Measurements from ENCODE around the gene TSPO.

Gene TSPO

GRCh38 chr22:43205261-43205691, 53.9 kb downstream of the TSPO start:
- no peak for FAIRE-seq

DNA sequence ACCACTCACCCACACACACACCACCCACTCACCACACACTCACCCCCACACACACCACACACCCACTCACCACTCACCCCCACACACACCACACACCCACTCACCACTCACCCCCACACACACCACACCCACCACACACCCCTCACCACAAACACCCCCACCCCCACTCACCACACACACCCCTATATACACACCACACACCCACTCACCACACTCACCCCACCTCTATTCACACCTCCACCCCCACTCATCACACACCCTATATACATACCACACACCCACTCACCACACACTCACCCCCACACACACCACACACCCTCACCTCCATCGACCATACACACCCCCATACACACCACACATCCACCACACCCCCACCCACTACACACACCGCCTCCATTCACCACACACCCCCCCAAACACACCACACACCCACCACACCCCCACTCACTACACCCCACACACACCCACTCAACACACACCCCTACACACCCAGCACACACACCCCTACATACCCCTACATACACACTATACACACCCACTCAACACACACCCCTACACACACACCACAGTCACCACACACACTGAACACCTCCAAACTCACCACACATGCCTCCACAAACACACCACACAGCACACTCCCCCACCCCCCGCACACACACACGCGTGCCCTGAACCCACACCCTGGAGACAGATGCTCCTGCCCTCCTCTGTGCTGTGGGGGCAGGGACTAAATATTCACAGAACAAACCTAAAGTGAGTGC, 54.6 kb downstream of the TSPO start:
- no peak for FAIRE-seq

DNA sequence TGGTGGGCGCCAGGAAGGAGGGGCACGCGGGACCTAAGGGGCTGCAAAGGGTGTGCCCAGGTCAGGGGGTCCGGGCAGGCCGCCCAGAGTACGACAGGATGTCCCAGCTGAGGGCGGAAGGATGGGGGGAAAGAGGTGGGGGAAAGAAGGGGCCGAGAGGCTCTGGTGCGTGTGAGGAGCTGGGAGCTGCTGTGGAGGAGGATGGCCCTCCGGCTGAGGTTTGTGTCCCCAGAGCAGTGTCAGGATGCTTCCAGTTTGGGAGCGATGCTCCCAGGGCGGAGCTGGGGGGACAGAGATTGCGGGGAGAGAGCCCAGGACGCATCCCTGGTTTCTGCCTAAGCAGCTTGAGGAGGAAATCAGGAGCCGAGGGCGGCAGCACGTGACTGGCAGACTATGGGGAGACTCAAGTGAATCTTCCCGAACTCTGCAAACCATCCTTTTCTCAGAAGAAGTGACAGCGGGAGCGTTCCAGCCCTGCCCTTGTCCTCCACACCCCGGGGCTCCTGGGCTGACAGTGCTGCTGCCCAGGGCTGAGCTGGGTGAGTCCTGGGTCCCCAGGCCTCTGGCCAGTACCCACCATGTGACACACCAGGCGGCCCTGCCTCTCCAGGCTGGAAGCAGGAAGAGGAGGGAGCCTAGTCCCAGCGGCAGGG, 55.3 kb downstream of the TSPO start:
- FAIRE-seq: no peak

GRCh38 chr22:43207386-43207785, 56.0 kb downstream of the TSPO start:
- no peak for FAIRE-seq

DNA sequence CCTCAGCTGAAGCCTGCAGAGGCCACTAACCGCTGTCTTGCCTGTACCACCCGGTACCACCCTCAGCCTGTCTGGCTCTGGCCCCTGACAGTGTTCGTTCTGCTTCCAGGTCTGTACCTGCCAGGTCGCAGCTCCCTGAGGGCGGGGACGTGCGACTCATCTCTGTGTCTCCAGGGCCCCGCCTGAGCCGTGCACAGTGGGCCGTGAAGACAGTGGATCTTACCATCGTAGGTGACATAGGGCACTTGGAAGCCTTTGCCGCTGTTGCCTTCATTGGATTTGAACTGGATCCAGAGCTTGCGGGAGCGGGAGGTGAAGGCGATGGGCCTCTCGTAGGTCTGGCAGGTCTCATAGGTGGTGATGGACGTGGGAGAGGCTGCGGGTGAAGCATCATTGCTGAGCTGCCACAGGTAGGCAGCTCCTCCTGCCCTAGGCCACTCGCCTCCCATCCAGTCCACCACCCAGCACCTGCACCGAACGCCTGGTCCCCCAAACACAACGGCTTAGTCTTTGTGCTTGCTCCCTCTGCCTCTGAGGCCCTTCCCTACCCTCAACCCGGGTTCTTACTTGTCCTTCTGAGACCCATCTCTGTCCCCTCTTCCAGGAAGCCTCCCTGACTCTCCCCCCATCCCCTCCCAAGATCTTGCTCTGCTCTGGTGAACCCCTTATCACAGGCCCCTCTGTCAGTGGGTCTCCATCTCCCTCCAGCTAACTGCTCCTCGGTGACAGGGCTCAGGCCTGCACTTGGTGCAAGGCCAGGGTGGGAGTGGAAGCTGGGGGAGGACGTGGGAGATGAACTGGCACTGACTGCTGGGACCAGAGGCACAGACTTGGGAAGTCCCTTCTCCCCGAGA, 56.7 kb downstream of the TSPO start:
- FAIRE-seq: no peak

- FAIRE-seq: no peak
These were observed 57.6 kb downstream of the TSPO start for GRCh38 chr22:43208703-43209522.

DNA sequence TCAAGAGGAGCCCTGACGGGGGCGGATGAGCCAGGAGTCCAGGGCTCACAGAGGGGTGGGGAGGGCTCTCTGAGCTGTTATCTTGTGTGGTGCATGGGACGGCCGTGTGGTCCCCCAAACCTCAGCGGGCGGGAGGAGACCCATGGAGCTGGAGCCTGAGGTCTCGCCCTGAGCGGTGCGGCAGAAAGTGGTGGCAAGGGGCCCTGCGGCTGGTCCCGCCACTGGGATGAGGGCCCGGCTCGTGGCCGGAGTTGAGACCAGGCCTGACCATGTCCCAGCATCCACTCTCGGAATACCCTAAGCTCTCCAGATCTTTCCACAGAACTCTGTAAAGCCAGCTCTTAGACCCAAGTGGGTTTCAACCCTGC, 58.1 kb downstream of the TSPO start:
- FAIRE-seq: no peak

DNA sequence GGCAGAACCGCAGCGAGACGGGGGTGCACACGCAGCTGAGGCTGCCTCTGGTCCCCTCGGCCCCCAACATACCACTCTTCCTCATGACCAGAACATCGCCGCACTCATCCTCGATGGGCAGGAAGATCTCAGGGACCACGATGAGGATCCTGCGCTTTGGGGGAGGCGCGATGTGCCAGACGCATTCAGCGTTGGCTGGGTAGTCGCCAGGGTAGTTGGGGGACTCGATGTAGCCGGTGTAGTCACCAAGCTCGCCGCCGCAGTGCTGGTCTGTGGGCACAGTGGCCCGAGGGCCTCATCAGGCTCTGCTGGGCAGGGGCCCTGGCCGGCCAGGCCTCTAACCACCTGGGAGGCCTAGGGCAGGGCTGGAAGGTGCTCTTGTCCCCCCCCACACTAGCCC, 58.6 kb downstream of the TSPO start:
- no peak for FAIRE-seq

DNA sequence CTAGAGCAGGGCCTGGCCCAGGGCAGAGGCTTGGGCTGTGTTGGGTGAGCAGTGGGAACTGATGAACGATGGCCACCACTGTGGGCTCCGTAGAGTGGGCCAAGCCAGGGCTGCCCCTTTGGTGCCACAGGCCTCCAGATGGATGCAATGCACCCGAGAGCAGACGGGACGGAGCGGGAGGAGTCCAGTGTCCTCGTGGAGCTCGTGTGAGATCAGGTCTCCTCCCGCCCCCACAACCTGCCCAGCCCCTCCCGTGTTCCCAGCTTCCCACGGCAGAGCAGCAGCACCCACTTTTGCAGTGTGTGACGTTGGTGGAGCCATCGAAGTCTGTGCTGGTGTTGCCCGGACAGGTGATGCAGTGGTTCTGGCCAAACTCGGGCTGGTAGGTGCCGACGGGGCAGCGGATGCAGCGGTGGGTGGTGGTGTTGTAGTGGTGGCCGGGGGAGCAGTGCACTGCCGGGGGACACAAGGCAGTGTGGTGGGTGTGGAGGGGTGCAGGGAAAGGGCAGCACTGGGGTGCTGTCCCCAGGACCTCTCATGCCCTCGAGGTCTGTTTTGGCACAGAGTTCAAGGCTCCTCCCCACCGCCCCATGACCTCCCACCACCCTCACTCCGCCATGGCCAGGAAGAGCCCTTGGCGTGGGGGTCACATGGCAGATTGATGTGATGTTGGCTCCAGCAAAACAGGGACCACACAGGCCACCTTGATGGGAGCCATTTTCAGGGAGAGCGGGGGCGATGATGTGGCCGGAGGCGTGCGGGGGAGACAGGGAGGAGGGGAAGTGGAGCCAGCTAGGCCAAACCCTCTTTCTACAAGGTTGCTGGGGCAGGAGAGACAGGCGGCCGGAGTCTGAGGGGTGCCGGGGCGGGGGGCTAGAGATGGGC, 59.5 kb downstream of the TSPO start:
- FAIRE-seq: no peak

GRCh38 chr22:43211941-43212433, 60.6 kb downstream of the TSPO start:
- no peak for FAIRE-seq

DNA sequence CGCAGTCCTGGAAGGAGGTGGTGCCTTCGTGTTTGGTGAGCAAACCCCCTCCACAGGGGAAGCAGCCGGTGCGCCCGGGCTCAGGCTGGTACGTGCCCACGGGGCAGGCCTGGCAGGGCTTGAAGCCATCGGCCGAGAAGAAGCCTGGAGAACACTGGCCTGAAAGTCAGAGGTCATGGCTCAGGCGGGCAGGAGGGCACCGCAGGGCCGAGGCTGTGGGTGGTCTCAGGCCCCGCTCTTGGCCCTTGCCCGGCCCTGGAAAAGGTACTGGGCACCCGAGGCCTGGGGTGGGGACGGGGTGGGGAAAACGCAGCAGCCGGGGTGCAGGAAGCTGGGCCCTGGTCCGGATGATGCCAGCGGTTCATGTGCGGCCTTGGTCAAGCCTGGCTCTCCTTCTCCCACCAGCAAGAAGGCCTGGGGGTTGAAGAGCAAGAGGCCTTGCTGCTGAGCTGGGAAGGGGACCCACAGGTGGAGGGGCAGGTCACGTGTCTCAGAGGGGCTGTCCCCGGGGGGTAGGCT, 61.1 kb downstream of the TSPO start:
- no peak for FAIRE-seq
